ENCODE data around the gene GTF2IRD1. TPM values are rescaled to one million over a fixed set of nuclear protein-coding genes. Genes with fewer than 3 reads are reported as not detected.
A peak's percentile ranks its signal among the peaks of the same experiment; 100 is the strongest.

Gene GTF2IRD1
- total and polyA plus RNA-seq, 2 of the 13 experiments (the other 11 are each of a cell fraction or from before 2014, with no cell fraction given), result 16.5 to 26.7 TPM

DNA sequence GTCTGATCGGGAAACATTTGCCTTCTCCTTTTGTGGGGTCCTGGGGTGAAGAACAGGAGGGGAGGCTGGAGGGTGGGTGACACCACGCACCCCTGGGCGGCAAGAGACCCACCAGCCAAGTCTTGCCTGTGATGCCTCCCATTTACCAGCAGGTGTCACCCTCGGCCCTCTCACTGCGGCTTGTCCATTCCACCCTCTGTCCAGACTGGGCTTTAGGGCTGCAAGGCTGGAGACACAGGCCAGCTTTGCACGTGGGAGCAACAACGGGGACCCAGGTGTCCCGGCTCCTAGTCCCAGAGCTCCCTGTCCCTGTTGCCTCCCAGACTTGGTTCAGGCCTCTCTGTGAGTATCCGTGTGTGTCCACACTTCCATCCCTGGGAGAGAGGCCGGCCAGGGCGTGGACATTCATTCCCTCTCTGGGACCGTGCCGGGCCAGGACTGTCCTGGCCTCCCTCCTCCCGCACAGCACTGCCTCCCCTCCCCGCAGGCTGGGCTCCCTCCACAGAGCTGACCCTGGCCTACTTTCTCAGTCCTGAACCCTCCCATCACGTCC lies 36.2 kb upstream of the GTF2IRD1 start (continued):
- TF ChIP-seq, protein P1, sequence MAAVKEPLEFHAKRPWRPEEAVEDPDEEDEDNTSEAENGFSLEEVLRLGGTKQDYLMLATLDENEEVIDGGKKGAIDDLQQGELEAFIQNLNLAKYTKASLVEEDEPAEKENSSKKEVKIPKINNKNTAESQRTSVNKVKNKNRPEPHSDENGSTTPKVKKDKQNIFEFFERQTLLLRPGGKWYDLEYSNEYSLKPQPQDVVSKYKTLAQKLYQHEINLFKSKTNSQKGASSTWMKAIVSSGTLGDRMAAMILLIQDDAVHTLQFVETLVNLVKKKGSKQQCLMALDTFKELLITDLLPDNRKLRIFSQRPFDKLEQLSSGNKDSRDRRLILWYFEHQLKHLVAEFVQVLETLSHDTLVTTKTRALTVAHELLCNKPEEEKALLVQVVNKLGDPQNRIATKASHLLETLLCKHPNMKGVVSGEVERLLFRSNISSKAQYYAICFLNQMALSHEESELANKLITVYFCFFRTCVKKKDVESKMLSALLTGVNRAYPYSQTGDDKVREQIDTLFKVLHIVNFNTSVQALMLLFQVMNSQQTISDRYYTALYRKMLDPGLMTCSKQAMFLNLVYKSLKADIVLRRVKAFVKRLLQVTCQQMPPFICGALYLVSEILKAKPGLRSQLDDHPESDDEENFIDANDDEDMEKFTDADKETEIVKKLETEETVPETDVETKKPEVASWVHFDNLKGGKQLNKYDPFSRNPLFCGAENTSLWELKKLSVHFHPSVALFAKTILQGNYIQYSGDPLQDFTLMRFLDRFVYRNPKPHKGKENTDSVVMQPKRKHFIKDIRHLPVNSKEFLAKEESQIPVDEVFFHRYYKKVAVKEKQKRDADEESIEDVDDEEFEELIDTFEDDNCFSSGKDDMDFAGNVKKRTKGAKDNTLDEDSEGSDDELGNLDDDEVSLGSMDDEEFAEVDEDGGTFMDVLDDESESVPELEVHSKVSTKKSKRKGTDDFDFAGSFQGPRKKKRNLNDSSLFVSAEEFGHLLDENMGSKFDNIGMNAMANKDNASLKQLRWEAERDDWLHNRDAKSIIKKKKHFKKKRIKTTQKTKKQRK (IDR thresholded peaks at IDR 0.05; ENCODE audit: low read length), result no peak
- TF ChIP-seq, protein P2, sequence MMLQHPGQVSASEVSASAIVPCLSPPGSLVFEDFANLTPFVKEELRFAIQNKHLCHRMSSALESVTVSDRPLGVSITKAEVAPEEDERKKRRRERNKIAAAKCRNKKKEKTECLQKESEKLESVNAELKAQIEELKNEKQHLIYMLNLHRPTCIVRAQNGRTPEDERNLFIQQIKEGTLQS (CRISPR knock-in tag; IDR thresholded peaks at IDR 0.05), result no peak
- TF ChIP-seq NFIB (CRISPR knock-in tag; IDR thresholded peaks at IDR 0.05; ENCODE audit: borderline replicate concordance) (no peak), ATF7 (IDR thresholded peaks at IDR 0.05) (no peak), ATF7 (CRISPR knock-in tag; IDR thresholded peaks at IDR 0.05) (no peak), SOX13 (IDR thresholded peaks at IDR 0.05) (no peak), SOX13 (CRISPR knock-in tag; conservative IDR thresholded peaks at IDR 0.05 in 1 of 2, IDR thresholded peaks at IDR 0.05 in 1 of 2) (no peak), LCORL (IDR thresholded peaks at IDR 0.05) (no peak), LCORL (CRISPR knock-in tag; IDR thresholded peaks at IDR 0.05) (0 out of 2 replicates have a peak, but pooled peaks have one; percentile 53), ZNF7 (CRISPR knock-in tag; IDR thresholded peaks at IDR 0.05) (no peak), ZNF75D (CRISPR knock-in tag; IDR thresholded peaks at IDR 0.05; ENCODE audit: borderline replicate concordance) (no peak), ZNF30 (CRISPR knock-in tag; IDR thresholded peaks at IDR 0.05) (no peak), CHD2 (IDR thresholded peaks at IDR 0.05; ENCODE audit: low read depth, low read length) (no peak), ZNF780A (CRISPR knock-in tag; IDR thresholded peaks at IDR 0.05) (no peak)
- TF ChIP-seq, protein P3, sequence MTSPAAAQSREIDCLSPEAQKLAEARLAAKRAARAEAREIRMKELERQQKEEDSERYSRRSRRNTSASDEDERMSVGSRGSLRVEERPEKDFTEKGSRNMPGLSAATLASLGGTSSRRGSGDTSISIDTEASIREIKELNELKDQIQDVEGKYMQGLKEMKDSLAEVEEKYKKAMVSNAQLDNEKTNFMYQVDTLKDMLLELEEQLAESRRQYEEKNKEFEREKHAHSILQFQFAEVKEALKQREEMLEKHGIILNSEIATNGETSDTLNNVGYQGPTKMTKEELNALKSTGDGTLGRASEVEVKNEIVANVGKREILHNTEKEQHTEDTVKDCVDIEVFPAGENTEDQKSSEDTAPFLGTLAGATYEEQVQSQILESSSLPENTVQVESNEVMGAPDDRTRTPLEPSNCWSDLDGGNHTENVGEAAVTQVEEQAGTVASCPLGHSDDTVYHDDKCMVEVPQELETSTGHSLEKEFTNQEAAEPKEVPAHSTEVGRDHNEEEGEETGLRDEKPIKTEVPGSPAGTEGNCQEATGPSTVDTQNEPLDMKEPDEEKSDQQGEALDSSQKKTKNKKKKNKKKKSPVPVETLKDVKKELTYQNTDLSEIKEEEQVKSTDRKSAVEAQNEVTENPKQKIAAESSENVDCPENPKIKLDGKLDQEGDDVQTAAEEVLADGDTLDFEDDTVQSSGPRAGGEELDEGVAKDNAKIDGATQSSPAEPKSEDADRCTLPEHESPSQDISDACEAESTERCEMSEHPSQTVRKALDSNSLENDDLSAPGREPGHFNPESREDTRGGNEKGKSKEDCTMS (CRISPR knock-in tag; conservative IDR thresholded peaks at IDR 0.05), result no peak
- TF ChIP-seq, protein P4, sequence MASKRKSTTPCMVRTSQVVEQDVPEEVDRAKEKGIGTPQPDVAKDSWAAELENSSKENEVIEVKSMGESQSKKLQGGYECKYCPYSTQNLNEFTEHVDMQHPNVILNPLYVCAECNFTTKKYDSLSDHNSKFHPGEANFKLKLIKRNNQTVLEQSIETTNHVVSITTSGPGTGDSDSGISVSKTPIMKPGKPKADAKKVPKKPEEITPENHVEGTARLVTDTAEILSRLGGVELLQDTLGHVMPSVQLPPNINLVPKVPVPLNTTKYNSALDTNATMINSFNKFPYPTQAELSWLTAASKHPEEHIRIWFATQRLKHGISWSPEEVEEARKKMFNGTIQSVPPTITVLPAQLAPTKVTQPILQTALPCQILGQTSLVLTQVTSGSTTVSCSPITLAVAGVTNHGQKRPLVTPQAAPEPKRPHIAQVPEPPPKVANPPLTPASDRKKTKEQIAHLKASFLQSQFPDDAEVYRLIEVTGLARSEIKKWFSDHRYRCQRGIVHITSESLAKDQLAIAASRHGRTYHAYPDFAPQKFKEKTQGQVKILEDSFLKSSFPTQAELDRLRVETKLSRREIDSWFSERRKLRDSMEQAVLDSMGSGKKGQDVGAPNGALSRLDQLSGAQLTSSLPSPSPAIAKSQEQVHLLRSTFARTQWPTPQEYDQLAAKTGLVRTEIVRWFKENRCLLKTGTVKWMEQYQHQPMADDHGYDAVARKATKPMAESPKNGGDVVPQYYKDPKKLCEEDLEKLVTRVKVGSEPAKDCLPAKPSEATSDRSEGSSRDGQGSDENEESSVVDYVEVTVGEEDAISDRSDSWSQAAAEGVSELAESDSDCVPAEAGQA (IDR thresholded peaks at IDR 0.05; ENCODE audit: low read depth), result no peak
- TF ChIP-seq, protein P4 (CRISPR knock-in tag; IDR thresholded peaks at IDR 0.05; ENCODE audit: borderline replicate concordance), result no peak
- TF ChIP-seq, protein P5, sequence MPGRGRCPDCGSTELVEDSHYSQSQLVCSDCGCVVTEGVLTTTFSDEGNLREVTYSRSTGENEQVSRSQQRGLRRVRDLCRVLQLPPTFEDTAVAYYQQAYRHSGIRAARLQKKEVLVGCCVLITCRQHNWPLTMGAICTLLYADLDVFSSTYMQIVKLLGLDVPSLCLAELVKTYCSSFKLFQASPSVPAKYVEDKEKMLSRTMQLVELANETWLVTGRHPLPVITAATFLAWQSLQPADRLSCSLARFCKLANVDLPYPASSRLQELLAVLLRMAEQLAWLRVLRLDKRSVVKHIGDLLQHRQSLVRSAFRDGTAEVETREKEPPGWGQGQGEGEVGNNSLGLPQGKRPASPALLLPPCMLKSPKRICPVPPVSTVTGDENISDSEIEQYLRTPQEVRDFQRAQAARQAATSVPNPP (CRISPR knock-in tag; IDR thresholded peaks at IDR 0.05), result no peak
